Globus pallidus (tissue), 1 donor: ENCODE results near the gene PARP11.
A peak's percentile ranks its signal among the peaks of the same experiment; 100 is the strongest.

Experiments
- DNase-seq: peaks from one replicate; pipeline ENCODE4 v3.0.0-alpha.2; 2015; ENCODE audit warnings: low spot score

PARP11 gene

DNA sequence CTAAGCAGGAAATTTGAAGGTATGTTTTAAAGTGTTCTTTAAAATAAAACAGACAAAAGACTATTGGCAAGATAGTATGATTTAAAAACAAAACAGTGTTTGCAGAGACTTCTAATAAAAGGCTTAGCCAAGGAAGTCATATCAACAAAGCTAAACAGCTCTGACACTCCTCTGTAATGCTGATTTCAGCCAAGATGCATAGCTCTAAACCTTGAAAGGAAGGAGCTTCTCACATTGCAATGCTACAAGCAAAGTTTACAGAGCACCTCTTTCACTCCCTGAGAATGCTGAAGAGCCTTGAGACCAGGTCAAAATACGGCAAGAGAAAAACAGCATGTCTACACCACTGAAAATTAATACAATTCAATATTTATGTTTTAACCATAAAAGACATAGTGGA is 51.8 kb downstream of the PARP11 start:
- DNase-seq = no peak

DNA sequence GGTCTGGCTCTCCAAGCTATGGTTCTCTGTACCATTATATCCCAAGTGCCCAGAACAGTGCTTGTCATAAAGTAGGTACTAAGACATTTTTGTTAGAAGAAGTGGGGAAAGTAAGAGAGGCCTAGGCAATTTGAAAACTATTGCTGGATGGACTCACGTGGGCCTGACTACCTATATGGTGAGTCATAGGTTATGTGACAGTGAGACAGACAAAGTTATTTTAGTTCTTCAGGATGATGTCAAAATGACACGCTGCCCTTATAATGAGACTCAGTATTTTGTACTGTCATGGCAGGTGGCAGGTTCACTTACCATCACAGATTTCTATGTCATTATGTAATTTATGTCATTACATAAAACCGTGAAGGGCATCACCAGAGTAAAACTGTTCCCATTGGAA is 53.1 kb downstream of the PARP11 start:
- DNase-seq = no peak

GRCh38 chr12:3816266-3816665 is 56.9 kb downstream of the PARP11 start:
- DNase-seq = no peak

- no peak for DNase-seq
Observed at GRCh38 chr12:3815094-3815766, 58.0 kb downstream of the PARP11 start.

- no peak for DNase-seq
Observed at GRCh38 chr12:3810540-3810939, 62.7 kb downstream of the PARP11 start.

GRCh38 chr12:3810016-3810370 is 63.2 kb downstream of the PARP11 start:
- no peak for DNase-seq

DNA sequence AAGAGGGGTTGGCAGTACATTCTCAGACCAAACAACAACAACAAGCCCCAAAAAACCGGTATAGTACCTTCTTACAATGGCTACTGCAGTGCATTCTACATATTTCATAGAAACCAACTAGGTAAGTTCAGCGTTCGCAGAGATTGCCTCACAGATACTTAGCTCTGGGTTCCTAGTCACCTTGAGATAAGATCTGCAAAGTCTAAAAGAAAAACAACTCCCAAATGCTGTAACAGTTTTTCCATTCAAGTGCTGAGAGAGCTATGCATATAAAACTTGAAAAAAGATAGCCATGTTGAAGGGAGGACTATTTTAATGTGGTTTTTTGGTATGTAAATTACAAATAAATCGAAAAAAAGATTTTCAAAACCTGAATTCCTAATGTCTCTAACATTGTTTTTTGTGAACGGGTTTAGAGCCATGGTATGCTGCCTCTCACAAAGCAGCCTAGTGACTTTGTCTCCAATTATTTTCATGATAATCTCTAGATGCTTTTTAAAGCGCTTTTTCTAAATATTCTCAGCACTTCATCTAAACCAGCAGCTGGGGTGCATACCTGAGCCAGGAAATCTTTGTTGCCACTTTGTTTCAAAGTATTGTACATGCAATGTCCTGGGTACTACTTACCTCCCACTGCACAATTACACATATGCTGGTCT is 63.7 kb downstream of the PARP11 start:
- no peak for DNase-seq

GRCh38 chr12:3805077-3805476 is 68.1 kb downstream of the PARP11 start:
- DNase-seq = no peak

DNA sequence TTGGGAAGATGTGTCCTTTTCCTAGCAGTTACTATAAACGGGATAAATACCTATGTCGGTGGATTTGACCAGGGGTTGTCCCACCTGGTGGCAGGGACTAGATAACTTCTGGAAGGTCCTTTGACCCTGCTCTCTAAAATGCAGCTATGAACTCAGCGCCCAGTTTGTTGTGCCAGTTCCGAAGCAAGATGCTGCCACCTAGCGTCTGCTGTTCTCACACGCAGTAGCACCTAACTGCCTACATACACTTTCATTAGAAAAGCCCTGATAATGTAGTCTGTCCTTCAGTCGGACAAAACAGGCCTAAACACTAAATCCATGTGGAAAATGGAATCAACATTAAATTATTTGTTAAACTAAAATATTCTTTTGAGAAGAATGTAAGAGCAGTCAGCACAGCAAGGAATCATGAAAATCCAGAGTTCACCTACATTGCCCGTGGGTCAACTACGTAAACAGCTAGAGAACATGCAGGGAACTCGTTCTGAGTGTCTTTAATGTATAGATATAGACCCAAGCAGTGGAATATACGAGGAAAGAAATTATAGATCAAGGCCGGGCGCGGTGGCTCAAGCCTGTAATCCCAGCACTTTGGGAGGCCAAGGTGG is 69.2 kb downstream of the PARP11 start:
- DNase-seq = peak; percentile 64

DNA sequence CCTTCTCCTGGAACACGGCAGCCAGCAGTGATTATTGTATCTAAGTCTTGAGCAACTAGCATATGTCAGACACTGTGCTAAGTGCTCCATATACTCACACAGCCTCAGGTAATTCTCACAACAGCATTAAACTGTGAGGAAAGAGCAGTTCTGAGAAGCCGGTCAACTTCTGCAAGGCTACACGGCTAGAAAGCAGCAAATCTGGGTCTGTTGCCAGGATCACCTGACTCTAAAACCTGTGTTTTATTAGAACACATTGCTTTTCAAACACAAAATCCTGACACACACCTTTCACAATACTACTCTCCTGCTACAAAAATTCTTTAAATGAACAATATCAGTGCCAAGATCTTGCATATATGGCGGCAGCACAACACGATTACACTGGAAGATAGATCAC is 70.5 kb downstream of the PARP11 start:
- DNase-seq = no peak

DNA sequence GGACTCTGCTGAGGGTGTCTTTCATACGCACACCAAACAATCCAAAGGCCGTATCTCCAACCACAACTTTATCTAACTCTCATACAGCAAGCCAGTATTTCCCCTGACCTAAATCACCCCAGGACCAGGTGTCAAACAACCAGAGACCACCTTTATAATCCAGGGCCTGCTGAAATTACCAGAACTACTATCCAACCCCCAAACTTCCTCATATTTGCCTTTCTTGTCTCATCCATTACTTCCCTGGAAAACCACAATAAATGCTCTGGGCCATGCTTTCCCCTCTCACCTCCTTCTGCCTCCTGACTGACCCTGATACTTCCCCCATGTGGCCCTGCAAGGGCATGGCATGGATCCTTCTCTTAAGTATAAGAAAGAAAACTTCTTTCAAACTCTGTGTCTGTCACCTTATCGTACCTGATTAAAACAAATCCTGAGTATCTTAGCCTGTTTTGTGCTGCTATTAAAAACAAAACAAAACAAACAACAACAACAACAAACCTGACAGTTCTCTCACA is 75.6 kb downstream of the PARP11 start:
- DNase-seq = no peak

GRCh38 chr12:3795492-3796133 is 77.6 kb downstream of the PARP11 start:
- DNase-seq = no peak

DNA sequence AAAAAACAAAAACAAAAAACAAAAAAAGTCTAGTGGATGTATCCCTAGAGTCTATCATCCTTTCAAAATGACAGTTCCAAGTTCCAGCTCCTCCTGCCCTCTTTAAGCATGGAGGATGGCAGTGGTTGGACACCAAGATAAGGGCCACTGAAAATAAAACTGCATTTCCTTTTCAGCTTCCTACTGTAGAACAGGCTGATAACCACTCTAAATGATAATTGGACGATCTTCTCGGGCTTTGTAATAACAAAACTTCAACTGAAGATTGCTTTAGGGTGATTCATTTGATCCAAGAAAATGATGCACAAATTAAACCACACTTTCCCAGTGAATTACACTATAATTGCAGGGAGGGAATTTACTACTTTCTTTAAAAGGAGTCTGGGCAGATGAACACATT is 78.1 kb downstream of the PARP11 start:
- no peak for DNase-seq

DNA sequence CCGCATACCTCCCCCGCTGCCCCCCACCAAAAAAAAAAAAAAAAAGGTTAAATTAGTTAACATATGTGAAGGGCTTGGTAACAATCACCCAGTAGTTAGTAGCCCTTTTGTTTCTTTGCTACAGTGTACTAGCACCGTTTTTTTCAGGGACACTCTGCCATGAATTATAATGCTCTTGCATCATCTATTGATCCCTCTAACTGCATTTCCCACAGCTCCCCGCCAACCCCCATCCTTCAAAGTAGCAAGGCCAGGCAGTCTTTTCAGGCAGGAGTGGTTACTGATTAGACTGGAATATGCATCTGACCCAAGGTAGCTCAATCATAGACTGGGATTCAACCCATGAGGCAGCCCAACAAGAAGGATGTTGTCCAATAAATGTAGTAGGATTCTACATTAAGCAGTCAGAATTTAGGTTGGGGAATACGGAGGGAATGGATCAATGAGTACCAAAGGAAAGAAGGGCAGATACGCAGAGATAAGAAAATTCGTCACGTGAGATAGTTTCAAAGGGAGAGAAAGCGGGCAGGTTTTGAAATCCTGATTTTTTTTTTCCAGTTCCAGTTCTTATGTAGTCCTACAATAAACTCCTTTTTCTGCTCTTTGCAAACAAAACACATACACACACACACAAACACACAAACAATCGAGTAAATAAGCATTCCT is 80.4 kb downstream of the PARP11 start:
- no peak for DNase-seq

GRCh38 chr12:3791256-3791874 is 81.8 kb downstream of the PARP11 start:
- DNase-seq = no peak

- DNase-seq = no peak
Observed at GRCh38 chr12:3790642-3791041, 82.6 kb downstream of the PARP11 start.

- no peak for DNase-seq
Observed at GRCh38 chr12:3789838-3790237, 83.4 kb downstream of the PARP11 start.

DNA sequence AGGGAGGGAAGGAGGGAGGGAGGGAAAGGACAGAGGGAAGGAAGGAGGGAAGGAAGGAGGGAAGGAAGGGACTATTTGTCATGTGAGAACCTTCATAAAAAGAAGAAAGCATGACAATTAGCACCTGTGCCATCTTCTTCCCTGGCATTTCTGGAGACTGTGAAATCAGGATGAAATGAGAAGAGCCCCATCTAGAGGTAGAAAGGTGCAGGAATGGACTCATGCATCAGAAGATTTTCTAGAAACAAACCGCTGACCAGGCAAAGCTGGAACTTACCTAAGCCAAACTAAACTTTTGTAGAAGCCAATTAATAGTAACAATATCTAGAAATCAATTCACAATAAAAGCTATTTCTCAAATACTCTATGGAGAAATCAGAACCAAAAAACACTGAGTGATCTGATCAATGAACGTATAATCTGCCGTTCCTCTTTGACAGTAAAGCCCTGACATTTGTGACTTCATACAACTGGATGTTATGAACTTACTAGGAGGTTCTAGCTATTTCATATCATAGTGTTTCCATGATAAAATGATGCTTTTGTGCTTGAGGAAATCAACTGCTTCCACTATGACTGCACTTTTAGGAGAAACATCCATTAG is 95.9 kb downstream of the PARP11 start:
- DNase-seq = peak; percentile 12

DNA sequence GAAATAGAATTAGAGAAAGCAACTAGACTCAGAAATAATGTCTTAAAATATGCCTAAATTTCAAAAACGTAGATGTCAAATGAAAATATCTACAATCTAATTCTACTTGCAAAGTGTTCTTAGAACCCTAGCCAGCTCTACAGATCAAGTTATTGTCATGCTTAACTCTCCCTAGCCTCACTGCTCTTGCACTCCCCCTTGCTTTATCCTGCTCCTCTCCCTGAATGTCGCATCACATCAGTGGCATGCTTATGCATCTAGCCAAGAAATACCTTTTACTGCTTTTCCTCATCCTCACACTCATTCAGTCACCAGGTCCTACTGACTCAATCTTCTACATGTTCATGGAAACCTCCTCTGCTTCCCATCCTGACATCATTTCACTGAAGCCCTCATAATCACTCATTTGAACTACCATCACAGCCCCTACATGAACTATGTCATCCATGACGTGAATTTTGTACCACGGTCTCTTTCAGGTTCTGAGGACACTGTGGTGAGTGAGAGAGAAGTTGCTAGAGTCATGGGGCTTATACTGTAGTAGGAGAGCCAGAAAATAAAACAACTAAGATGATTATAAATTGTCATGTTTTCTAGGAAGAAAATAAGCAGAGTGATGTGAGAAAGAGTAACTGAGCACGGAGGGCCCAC is 97.7 kb downstream of the PARP11 start:
- DNase-seq = no peak

GRCh38 chr12:3772380-3772779 is 100.8 kb downstream of the PARP11 start:
- DNase-seq = no peak

- DNase-seq = no peak
Observed at GRCh38 chr12:3771853-3772252, 101.3 kb downstream of the PARP11 start.
